Trophoblast cell (in vitro differentiated cells and primary cell): ENCODE results near the gene REEP3.
A peak's percentile ranks its signal among the peaks of the same experiment; 100 is the strongest.

Experiments used
- DNase-seq, 2 donors: peaks; one replicate each; pipeline ENCODE4 v3.0.0-alpha.2; 2016
- H2AFZ ChIP-seq: 2 replicates; pipeline ENCODE4 v1.6.1; 2013; ENCODE audit warnings: low read length, moderate library complexity, mild to moderate bottlenecking; ENCODE audit not compliant: insufficient read depth, poor library complexity
- H2AK5ac ChIP-seq: 2 replicates; pipeline ENCODE4 v1.6.1; 2013; ENCODE audit warnings: mild to moderate bottlenecking, low read length
- H2BK120ac ChIP-seq: 2 replicates; pipeline ENCODE4 v1.6.1; 2013; ENCODE audit warnings: low read length, mild to moderate bottlenecking, moderate library complexity; ENCODE audit not compliant: insufficient read depth, poor library complexity
- H2BK12ac ChIP-seq: 2 replicates; pipeline ENCODE4 v1.6.1; 2013; ENCODE audit warnings: mild to moderate bottlenecking, low read length, moderate library complexity
- H2BK5ac ChIP-seq: 2 replicates; pipeline ENCODE4 v1.6.1; 2013; ENCODE audit warnings: low read length, low read depth, moderate library complexity, mild to moderate bottlenecking; ENCODE audit not compliant: poor library complexity
- H3K14ac ChIP-seq: 2 replicates; pipeline ENCODE4 v1.6.1; 2013; ENCODE audit warnings: mild to moderate bottlenecking, low read length
- H3K18ac ChIP-seq: 2 replicates; pipeline ENCODE4 v1.6.1; 2013; ENCODE audit warnings: mild to moderate bottlenecking, low read length
- H3K23ac ChIP-seq: 2 replicates; pipeline ENCODE4 v1.6.1; 2013; ENCODE audit warnings: low read length
- H3K27ac ChIP-seq: 2 replicates; pipeline ENCODE4 v1.5.1; 2013; ENCODE audit warnings: low read depth, mild to moderate bottlenecking, inconsistent platforms, low read length, moderate library complexity
- H3K27me3 ChIP-seq: 2 replicates; pipeline ENCODE4 v1.6.1; 2013; ENCODE audit warnings: inconsistent platforms, mild to moderate bottlenecking, low read length, moderate library complexity; ENCODE audit not compliant: insufficient read depth
- H3K36me3 ChIP-seq, 2 experiments: 1 replicate in 1 of 2; 2 replicates in 1 of 2; pipeline ENCODE4 v1.6.1; 2013; ENCODE audit warnings: low read length in 2 of 2, mild to moderate bottlenecking in 2 of 2, moderate library complexity in 1 of 2; ENCODE audit not compliant: insufficient read depth in 2 of 2, control insufficient read depth in 1 of 2
- H3K4ac ChIP-seq: 2 replicates; pipeline ENCODE4 v1.6.1; 2013; ENCODE audit warnings: low read depth, mild to moderate bottlenecking, low read length, moderate library complexity
- H3K4me1 ChIP-seq, 2 experiments: 1 replicate in 1 of 2; 2 replicates in 1 of 2; pipeline ENCODE4 v1.6.1; 2013; ENCODE audit warnings: low read length in 2 of 2, mild to moderate bottlenecking in 2 of 2, moderate library complexity in 1 of 2; ENCODE audit not compliant: insufficient read depth in 2 of 2, control insufficient read depth in 1 of 2
- H3K4me2 ChIP-seq: 2 replicates; pipeline ENCODE4 v1.6.1; 2013; ENCODE audit warnings: inconsistent platforms, mild to moderate bottlenecking, low read length, moderate library complexity
- H3K4me3 ChIP-seq: 2 replicates; pipeline ENCODE4 v1.5.1; 2013; ENCODE audit warnings: mild to moderate bottlenecking, low read depth, low read length, inconsistent platforms
- H3K79me1 ChIP-seq: one replicate; pipeline ENCODE4 v1.6.1; 2013; ENCODE audit warnings: low read length
- H3K79me2 ChIP-seq: 2 replicates; pipeline ENCODE4 v1.6.1; 2013; ENCODE audit warnings: low read length, mild to moderate bottlenecking; ENCODE audit not compliant: control insufficient read depth, insufficient read depth, poor library complexity
- H3K9ac ChIP-seq: 2 replicates; pipeline ENCODE4 v1.6.1; 2013; ENCODE audit warnings: mild to moderate bottlenecking, low read length
- H3K9me3 ChIP-seq: 2 replicates; pipeline ENCODE4 v1.6.1; 2013; ENCODE audit warnings: low read depth, mild to moderate bottlenecking, control low read depth, inconsistent platforms, low read length; ENCODE audit not compliant: insufficient read depth
- H4K12ac ChIP-seq: 2 replicates; pipeline ENCODE4 v1.6.1; 2013; ENCODE audit warnings: low read depth, mild to moderate bottlenecking, low read length, moderate library complexity
- H4K8ac ChIP-seq: 2 replicates; pipeline ENCODE4 v1.6.1; 2013; ENCODE audit warnings: low read depth, mild to moderate bottlenecking, low read length, moderate library complexity
- H4K91ac ChIP-seq: one replicate; pipeline ENCODE4 v1.6.1; 2013; ENCODE audit warnings: low read depth, mild to moderate bottlenecking, low read length, moderate library complexity
- WGBS: extraction: QIAGEN DNeasy Blood & Tissue Kit; methylation state at CpG from one replicate; pipeline ENCODE4 v1.1.7; 2013; ENCODE audit warnings: missing lambda C conversion rate; ENCODE audit not compliant: insufficient read length, insufficient coverage; ENCODE audit errors: extremely low coverage; 5-methylcytosine and 5-hydroxymethylcytosine counted together

The REEP3 gene

GRCh38 chr10:63494951-63495350 lies 26.2 kb upstream of the REEP3 start:
- Histone ChIP-seq H2BK120ac (no peak overlapping the region), H2BK12ac (no peak overlapping the region), H3K4ac (no peak overlapping the region), H4K8ac (no peak overlapping the region), H4K91ac (no peak overlapping the region), H3K9ac (no peak overlapping the region), H2AFZ (no peak overlapping the region), H3K79me2 (no peaks in the 10 kb centered on the region), H3K4me2 (no peak overlapping the region), H3K27ac (no peak overlapping the region), H3K27me3 (no peaks in the 10 kb centered on the region), H4K12ac (no peak overlapping the region), H3K9me3 (no peaks in the 10 kb centered on the region), H2AK5ac (no peak overlapping the region), H3K36me3 (no peaks in the 10 kb centered on the region), H3K23ac (no peak overlapping the region), H3K14ac (no peak overlapping the region), H3K18ac (no peak overlapping the region), H3K4me3 (no peak overlapping the region), H2BK5ac (no peak overlapping the region), H3K79me1 (peaks cover 2% of the 10 kb centered on the region), H3K4me1 (peaks cover 0 to 4% of the 10 kb centered on the region in 2 experiments)
- DNase-seq, result peak in 1 of 2 donors; percentile 49
- no CpG with 5 or more reads among the region's 2 CpGs for WGBS

- WGBS, result no CpG with 5 or more reads among the region's 1 CpG
- Histone ChIP-seq H3K27ac (no peak overlapping the region), H2AK5ac (no peak overlapping the region), H4K91ac (no peak overlapping the region), H3K4me3 (no peak overlapping the region), H3K4ac (no peak overlapping the region), H2BK120ac (no peak overlapping the region), H4K12ac (no peak overlapping the region), H3K27me3 (no peaks in the 10 kb centered on the region), H3K9me3 (peaks cover 2% of the 10 kb centered on the region), H3K4me2 (no peak overlapping the region), H2BK5ac (no peak overlapping the region), H3K9ac (no peak overlapping the region), H3K79me1 (peaks cover 2% of the 10 kb centered on the region), H3K4me1 (peaks cover 0 to 4% of the 10 kb centered on the region in 2 experiments), H4K8ac (no peak overlapping the region), H3K18ac (no peak overlapping the region), H3K14ac (no peak overlapping the region), H3K36me3 (no peaks in the 10 kb centered on the region), H2AFZ (no peak overlapping the region), H3K79me2 (no peaks in the 10 kb centered on the region), H3K23ac (no peak overlapping the region), H2BK12ac (no peak overlapping the region)
- no peak for DNase-seq
These were observed 24.6 kb upstream of the REEP3 start for GRCh38 chr10:63496561-63496960.

GRCh38 chr10:63497321-63497720 lies 23.9 kb upstream of the REEP3 start:
- Histone ChIP-seq H3K4me3 (no peak overlapping the region), H2AK5ac (no peak overlapping the region), H3K9ac (no peak overlapping the region), H3K4ac (no peak overlapping the region), H3K4me1 (peaks cover 0 to 1% of the 10 kb centered on the region in 2 experiments), H4K91ac (no peak overlapping the region), H2AFZ (no peak overlapping the region), H4K12ac (no peak overlapping the region), H3K36me3 (no peaks in the 10 kb centered on the region), H3K23ac (no peak overlapping the region), H3K79me2 (no peaks in the 10 kb centered on the region), H3K9me3 (peaks cover 2% of the 10 kb centered on the region), H3K4me2 (no peak overlapping the region), H3K27me3 (no peaks in the 10 kb centered on the region), H2BK12ac (no peak overlapping the region), H2BK120ac (no peak overlapping the region), H3K27ac (no peak overlapping the region), H3K18ac (no peak overlapping the region), H4K8ac (no peak overlapping the region), H2BK5ac (no peak overlapping the region), H3K14ac (no peak overlapping the region), H3K79me1 (peaks cover 1% of the 10 kb centered on the region)
- WGBS, result no CpG with 5 or more reads among the region's 1 CpG
- no peak for DNase-seq

GRCh38 chr10:63498665-63499064 lies 22.5 kb upstream of the REEP3 start:
- no peak overlapping the region for H3K23ac ChIP-seq

More at GRCh38 chr10:63498665-63499064, 22.5 kb upstream of the REEP3 start:
- H2BK5ac ChIP-seq, result no peak overlapping the region
- H3K4me1 ChIP-seq, result peaks cover under 1 to 4% of the 10 kb centered on the region in 2 experiments
- no peak overlapping the region for H4K12ac ChIP-seq
- peaks cover under 1% of the 10 kb centered on the region for H3K79me1 ChIP-seq
- no peak overlapping the region for H2AK5ac ChIP-seq
- H3K9me3 ChIP-seq, result peaks cover 2% of the 10 kb centered on the region
- peak in 1 of 2 donors; percentile 27 for DNase-seq
- H4K91ac ChIP-seq, result no peak overlapping the region
- H3K9ac ChIP-seq, result no peak overlapping the region
- no peak overlapping the region for H3K4me3 ChIP-seq
- H4K8ac ChIP-seq, result no peak overlapping the region
- no peak overlapping the region for H3K4ac ChIP-seq
- H2AFZ ChIP-seq, result no peak overlapping the region
- no peak overlapping the region for H3K4me2 ChIP-seq
- no peak overlapping the region for H3K27ac ChIP-seq
- H3K79me2 ChIP-seq, result no peaks in the 10 kb centered on the region
- H2BK12ac ChIP-seq, result no peak overlapping the region
- whole genome bisulfite sequencing, result no CpG with 5 or more reads among the region's 1 CpG
- no peak overlapping the region for H3K14ac ChIP-seq
- H3K18ac ChIP-seq, result no peak overlapping the region
- H3K27me3 ChIP-seq, result no peaks in the 10 kb centered on the region
- no peak overlapping the region for H2BK120ac ChIP-seq
- no peaks in the 10 kb centered on the region for H3K36me3 ChIP-seq
